Ramos (cell line): ENCODE data around the gene KCNQ1.

Source experiments
- in situ Hi-C: fragments of 300-500 bp; cut with MboI; formaldehyde crosslinking; loops from one replicate; pipeline ENCODE4 v1.14.3; 2022; ENCODE audit warnings: low sequenced_read_pairs; ENCODE audit not compliant: unreplicated experiment

KCNQ1 gene

DNA sequence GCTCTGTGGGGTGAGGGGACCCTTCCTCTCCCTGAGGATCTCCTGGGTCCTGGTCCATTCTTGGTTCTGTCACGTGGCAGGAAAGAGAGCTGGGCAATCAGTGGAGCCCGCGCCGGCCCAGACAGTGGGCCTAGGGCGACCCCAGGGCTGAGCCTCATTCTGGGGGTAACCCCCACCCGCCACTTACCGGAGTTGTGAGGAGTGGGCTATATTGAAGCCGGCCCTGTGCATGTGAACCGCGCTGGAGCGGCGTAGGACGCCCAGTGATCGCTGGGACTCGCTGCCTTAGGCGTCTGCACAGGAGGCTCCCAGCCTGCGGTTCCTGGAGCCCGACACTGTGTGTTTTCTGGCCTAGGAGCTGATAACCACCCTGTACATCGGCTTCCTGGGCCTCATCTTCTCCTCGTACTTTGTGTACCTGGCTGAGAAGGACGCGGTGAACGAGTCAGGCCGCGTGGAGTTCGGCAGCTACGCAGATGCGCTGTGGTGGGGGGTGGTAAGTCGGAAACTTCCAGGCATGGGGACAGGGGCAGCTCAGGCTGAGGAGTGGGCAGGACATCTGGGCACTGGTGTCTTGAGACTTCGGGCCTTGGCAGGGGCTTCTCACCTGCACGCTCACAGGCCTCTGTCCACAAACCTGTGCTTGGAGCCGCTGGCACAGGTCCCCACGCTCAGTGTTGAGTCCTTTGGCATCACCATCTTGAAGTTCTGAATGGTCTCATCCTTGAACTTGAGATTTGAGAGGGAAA is 127.9 kb downstream of the KCNQ1 start:
- in situ Hi-C loops = no loop called here

DNA sequence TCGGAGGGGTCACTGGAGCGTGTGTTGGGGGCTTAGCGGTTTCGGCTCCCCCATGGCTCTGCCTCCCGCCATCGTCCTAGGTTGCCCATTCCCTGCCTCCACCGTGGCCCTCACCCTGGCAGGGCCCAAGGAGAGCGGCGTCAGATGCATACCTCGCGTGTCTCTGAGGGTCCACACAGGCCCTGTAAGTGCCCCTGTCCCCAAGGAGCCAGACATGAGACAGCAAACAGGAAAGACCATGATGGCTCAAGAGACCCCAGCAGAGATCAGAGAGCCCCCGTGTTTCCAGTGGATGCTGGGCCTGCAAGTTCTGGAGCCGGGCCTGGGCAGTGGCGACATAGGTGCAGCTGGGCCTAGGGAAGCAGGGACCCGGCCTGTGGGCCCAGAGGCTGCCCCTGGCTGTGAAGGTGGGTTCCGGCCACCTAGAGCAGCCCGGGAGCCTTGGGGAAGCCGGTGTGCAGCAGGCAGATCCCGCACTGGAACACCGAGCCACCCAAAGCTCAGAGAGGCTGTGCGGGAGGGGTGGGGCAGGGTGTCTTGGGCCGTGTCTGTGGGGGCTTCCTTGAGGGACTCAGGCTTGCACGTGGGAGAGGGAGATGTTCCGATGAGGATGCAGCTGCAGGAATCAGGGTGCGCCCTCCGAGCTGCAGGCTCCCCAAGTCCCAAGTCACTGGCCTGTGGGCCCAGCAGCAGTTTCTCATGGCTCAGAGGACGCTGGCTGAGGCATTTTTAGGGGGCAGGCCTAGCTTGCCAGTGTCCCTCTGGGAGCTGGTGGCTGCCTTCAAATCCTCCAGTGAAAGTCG is 128.6 kb downstream of the KCNQ1 start:
- in situ Hi-C loops = no loop called here

DNA sequence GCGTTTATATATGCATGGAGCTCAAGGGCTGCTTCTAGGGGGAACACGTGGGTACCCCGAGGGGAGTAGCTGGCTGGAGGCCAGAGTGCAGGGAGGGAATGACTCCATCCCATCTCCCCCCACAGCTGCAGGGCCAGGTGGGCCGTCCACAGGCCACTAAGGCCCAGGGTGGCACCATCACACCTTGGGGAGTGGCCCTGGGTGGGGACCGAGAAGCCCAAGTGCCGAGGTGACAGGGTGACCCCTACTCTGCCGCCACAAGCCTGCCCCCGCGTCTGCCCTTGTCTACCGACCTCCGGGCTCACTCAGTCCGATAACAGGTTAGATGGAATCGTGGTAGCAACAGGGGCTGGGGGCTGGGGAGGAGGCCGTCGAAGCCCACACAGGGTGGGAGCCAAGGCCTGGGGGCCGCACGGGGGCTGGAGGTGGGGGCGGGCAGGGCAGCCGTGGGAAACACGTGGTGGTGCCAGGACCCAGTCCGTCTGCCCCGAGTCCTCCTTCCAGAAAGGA is 129.3 kb downstream of the KCNQ1 start:
- in situ Hi-C loops = no loop called here

DNA sequence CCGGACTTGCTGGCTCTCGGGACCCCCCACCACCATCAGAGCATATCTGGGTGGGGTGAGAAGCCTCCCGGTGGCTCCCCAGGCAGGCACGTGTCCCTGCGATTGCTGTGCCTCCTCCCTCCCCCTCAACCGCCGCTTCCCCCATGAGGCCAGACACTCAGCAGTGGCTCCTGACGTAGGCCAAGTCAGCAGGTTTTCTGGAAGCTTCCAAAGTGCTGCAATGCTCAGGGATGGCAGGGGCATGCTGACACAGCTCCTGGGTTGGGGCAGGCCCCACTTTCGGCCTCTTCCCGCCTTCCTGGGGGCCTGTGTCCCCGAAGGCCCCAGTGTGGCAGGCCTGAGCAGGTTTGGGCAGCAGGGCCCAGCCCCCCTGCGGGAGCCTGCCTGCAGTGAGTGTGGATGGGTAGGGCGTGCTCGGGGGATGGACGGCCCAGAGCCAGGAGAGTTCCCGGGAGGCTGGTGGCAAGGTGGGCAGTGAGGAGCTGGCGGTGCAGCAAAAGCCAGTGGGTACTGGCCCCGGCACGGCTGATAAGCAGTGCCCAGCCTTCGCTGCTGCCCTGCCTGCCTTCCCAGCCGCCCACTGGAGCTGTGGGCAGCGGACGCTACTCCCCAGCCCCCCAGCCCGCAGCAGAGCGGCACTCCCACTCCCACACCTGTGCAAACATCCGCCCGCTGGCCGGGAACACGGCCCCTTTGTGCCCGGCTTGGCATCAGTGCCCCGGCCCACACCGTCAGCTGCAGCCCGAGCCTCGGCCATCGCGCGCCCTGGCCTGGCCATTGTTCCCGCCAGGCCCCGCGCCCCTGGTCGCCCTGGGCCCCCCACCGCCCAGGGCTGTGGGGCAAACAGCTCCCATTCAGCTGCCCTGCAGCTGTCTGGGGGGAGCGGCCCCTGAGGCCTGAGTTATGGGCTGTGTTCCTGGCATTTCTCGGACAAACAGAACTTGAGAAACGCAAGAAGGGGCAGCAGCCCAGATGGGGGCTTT is 130.0 kb downstream of the KCNQ1 start:
- in situ Hi-C loops = no loop called here

DNA sequence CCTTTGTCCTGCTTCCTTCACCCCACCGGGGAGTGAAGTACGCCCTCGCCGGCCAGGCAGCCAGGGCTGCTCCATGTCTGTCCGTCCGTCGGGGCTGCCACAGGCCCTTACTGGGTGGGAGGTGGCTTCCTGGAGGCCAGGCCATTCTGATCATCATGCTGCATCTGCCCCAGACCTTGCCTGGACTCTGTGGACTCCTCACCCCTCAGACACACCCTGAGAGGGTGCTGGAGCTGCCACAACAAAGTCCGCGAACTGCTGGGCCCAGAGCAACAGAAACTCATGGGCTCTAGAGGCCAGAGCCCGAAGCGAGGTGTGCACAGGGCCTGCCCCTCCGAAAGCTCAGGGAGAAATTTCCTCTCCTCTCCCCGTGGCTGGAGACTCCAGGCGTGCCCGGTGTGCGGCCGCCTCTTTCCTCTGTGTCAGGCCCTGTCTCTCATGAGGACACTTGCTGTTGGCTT is 130.8 kb downstream of the KCNQ1 start:
- in situ Hi-C loops = no loop called here

DNA sequence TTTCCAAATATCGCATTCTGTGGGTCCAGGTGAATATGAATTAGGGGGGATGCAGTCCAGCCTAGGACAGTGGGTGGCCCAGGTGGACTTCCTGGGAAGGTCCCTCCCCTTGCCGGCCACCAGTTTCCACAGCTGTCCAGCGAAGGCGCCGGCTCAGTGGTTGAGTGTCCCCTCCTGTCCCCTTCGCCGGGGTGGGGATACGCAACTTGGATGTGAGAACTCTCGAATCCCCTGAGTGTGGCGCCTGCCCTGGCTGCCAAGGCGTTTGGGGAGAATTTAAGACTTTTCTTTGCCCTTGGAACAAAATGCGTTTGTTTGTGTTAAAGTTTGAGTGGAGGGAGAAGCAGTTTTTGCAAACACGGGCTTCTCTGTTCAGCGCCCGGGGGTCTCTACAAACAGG is 131.3 kb downstream of the KCNQ1 start:
- in situ Hi-C loops = no loop called here

DNA sequence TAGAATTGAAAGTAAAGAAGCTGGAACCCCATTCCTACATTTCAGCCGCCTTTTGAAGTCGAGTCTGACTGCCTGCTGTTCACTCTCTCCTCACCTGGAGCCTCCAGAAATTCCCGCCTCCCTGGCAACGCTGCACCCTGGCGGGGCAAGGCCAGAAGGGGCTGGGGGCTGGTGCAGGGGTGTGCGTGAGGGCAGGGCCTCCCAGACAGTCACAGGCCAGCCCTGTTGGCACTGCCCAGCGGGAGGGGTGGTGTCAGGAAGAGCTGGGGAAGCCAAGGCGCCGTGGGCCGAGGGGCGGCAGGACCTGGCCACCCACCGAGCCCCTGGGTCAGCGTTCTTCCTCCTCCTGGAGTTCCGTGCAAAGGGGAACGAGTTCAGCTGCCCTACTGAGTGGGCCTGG is 131.7 kb downstream of the KCNQ1 start:
- in situ Hi-C loops = no loop called here

DNA sequence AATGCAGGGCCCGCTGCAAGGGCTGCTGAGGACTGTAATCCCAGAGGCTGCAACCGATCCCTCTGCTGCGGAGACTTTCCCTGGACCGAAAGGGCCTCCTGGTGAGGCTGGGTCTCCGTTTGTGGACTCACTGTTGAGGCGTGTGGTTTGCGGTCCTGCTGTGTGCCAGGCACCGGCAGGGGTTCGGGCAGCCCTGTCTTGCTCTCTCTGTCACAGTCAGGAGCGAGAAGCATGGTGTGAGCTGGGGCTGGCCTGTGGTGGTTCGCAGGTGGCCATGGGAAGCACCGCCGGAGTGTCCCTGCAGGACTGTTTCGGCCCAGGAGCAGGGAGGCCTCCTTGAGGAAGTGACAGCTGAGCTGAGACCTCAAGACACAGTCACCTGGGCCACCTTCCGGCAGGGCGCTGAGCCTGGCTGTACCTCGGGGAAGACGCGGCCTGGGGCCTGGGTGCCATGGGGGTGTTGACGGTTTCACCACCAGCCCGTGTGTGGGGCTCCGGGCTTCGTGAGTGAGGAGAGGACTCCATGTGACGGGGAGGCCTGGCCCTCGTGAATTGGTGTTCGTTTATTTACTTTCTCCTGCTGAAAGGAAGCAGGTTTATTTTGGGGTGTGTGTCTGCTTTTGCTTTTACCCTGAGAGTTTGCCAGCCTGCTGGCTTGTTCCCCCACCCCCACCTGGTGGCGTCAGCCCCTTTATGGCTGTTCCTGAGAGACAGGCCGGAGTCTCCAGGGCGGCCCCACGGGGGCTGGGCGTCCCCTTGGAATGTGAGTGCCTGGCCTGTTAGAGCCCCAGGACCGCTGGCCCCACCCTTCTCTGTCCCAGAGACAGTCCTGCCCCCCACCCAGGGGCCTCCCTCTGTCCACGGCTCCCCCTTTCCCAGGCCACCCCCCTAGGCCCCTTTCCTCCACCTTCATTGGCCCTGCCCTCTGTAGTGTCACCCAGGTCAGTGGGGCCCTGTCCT is 132.5 kb downstream of the KCNQ1 start:
- in situ Hi-C loops = no loop called here

DNA sequence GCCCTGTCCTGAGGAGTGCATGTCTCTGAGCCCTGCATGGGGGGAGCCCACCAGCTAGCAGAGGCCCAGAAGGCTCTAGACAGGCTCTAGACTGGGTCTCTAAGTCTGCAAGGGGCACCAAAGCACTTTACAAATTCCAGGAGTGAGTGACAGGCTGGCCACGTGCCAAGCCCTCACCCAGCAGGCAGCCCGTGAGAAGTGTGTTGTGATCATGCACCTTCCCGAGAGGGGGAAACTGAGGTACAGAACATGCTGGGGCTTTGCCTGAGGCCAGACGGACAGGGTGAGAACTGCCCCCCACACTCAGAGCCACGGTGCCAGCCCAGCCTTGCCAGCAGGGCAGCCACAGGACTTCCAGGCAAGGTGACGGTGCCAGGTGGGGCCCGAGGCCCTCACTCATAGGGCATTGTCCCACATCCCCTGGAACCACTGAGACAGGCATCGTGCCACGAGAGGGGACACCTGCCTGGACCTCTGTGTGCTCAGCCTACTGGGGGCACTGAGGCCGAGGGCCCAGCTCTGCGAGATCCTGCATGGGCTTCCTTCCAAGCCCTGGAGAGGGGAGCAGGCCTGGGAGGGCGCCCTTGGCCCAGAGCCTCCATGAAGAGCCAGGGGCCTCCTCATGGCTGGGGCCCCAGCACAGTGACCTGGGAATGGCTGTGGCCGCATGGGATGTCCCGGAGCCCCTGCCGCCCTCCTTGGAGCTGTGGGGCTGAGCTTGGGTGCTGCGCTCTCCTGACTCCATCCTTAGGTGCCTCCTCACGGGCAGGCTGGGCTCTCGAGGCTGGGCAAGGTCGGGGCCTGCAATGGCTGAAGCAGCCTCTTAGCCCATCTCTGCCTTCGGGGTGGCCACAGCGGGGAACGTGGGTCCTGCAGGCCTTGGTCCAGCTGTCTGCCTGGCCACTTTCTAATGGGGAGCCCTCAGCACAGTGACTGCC is 133.5 kb downstream of the KCNQ1 start:
- in situ Hi-C loops = no loop called here

DNA sequence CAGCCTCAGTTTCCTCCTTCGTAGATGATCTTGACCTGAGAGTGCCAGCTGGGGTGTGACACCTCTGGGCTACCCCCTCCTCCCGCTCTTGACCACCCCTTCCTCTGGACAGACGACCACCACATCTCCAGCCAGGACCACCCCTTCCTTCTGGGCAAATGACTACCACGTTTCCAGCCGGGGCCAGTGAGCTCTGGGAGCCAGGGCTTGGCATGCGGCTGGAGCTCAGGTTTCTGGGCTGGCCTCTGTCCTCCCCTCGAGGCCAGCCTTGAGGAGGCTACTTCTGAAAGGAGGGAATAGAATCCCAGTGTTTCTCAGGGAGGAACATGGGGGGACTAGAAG is 134.1 kb downstream of the KCNQ1 start:
- in situ Hi-C loops = no loop called here

DNA sequence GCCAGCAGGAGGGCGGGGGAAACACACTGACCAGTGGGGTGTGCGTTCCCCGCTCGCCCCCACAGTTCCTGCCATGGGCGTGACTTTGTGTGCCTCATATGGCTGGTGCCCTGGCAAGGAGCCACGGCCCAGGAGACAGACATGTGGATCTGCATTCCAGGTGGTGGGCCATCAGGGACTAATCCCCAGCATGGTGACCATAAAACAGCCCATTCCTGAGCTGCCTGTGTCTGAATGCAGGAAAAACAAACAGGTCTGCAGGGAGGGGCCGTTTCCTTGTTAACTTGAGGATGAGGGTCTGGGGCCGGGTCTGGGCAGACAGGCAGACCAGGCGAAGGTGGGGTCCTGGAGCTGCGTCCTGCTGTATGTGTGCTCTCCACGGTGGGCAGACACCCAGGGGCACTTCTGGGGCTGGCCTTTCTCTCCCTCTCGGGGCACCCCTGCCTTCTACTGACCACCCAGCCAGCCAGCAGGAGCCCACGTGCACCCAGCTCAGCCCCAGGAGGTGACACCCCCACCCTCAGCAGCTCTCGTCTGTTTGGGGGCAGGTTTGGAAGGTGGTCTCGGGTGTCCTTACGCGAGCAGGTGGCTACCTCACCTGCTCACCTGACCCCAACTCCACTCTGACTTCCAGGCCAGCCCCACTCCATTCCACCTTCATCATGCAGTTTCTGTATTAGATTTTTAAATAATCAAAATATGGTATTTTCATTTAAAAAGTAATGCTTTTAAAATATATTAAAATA is 134.7 kb downstream of the KCNQ1 start:
- in situ Hi-C loops = no loop called here

DNA sequence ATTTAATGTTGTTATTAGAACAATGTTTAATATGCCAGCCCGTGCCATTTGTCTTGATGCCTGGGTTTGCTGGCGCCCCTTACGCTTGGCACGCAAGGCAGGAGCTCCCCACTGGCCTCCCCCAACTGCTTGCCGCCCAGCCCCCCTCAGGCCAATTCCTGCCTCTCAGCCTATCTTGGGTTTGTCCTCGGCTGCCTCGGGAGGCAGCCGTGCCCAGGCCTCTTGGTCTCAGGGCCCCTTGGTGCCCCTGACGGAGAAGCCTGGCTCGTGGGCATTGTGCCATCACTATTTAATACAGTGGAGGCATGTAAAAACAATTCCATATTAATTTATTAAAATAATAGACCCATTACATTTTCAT is 135.2 kb downstream of the KCNQ1 start:
- in situ Hi-C loops = no loop called here

DNA sequence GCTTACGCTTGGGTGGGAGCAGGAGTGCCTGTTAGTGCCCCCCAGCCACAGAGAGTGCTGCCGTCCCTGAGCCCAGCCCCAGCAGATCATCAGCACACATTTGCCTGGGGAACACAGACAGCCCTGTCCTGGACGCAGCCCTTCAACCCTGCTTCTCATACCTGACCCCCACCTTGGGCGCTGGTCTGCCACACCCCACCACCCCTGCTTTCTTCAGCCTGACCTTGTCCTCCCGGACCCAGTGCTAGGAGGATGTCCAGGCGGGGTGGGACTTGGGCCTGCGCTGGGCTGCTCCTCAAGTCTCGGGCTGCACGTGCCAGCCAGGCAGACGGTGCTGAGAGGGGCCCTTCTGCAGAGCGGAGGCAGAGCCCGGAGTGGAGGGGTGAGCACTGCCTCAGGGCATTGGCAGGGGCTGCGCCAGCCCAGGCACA is 135.8 kb downstream of the KCNQ1 start:
- in situ Hi-C loops = no loop called here

DNA sequence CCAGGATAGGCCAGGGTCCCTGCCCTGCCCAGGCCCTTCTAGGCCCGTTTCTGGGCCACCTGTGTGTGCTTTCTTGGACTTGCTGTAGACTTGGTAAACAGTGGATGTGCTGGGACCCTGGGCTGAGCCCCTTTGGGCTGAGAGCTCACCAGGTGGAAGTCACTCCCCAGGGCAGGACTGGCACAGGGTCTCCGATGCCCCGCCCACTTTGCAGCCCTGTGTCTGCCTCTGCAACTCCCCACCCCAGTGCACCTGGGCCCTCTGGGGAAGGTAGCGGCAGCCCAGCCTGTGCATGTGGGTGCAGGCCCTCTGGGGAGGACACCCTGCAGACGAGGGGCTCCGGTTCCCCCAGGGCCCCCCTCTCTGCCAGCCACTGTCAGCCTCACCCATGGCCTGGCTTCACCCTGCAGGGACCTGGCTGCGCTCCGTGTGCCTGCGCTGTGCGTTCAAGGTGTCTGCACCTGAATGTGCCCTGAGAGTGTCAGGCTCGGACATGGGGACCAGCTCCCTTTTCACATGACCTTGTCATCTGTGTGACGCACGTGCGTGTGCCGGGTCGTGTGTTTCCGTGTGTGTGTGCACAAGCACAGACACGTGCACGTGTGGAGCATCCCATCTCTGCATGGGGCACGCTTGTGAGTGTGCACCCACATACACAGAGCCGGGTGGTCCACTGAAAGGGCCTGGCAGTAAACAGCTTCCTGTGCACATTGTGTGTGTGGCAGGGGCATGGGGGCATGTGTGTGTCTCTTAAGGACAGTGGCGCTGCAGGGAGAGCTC is 136.5 kb downstream of the KCNQ1 start:
- in situ Hi-C loops = no loop called here

DNA sequence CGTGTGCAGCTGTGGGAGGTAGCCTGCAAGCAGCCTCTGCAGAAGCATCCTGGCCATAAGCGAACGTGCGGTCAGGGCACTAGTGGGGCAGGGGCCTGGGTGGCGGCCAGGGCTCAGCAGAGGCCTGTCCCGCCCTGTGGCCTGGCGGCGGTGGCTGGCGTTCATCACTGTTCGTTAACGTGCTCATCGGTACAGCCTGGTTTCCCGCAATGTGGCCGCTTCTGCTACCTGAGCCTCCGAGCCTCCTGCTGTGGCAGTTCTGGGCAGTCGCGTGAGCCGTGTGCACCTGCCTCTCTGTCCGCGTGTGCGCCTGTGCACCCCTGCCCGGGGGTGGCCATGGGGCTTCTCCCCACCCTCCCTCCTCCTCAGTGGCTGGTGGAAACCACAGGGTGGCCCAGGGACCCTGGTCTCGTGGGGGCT is 137.1 kb downstream of the KCNQ1 start:
- in situ Hi-C loops = no loop called here

DNA sequence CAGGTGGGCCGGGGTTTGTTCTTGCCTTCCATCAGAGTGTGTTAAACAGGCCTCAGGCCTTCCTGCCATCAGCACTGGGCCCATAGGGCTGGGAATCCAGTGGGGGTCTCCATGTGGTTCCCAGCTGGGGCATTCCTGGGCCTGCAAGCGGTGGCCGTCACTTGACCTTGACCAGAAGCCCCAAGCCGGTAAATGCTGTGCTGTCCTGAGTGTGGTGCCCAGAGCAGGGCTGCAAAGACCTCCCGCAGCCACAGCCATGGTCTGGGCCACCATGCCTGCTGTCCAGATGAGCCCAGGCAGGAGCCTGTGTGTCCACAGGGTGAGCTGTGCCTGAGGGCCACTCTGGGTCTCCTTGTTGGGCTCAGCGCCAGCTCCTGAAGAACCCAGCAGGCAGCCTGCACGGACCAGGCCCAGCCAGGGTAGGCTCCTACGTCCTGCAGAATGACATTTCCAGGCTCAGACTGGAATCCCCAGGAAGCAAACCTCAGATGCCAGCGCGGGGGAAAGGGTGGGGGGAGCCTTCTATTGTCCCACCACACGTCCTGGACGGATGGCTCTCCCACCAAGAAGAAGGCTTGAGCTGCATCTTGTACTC is 137.6 kb downstream of the KCNQ1 start:
- in situ Hi-C loops = no loop called here
